HG02870 (cell line): ENCODE measurements around the gene COMMD8.

Experiments used
- ATAC-seq: cut with Tn5 transposase; IDR thresholded peaks from one replicate; pipeline ENCODE4 v1.9.1; 2021; ENCODE audit warnings: mild to moderate bottlenecking, moderate library complexity; ENCODE audit not compliant: unreplicated experiment

Gene COMMD8

DNA sequence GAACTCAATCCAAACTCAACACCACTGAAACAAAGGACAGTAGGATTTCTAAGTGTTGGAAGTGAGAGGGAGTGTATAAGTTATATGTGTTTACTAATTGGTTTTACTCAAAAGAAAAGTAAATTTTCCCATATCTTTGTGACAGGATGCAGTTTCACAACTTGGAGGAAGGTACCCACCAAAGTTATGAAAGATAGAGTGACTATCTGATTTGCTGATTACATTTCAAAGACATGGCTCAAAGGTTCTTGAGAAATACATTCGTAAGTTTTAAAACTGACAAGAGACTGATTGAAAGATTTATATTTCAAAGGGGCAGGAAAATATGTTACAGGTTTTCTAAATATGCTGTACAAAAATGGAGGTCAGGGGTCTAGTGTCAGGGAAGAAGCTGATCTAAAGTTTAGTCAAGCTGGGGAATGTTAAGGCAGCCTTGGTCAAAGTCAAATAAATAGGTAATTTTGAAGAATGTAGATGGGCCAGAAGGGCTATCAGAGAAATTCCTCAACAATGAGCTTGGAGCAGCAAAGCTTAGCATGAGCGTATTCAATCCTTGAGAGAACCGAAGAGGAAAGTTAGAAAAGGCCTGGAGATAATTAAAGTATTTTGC is 9.7 kb upstream of the COMMD8 start:
- no peak for ATAC-seq

DNA sequence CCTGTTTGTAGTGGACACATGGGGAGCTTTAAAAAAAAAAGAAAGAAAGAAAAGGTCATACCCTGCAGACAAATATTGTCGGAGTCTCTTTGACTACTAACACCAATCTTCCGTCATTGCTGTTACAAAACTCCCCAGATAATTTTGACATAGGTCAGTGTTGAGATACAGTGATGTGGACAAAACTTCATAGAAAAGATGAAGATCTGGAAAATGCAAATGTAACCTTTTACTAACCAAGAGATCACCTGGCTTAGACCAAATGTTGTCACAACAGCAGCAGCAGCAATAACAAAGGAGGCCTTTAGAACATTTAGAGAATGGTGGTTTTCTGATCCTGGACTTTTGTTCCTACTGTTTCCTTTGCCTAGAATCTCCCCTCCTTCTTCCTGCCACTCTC is 8.1 kb upstream of the COMMD8 start:
- ATAC-seq: no peak

DNA sequence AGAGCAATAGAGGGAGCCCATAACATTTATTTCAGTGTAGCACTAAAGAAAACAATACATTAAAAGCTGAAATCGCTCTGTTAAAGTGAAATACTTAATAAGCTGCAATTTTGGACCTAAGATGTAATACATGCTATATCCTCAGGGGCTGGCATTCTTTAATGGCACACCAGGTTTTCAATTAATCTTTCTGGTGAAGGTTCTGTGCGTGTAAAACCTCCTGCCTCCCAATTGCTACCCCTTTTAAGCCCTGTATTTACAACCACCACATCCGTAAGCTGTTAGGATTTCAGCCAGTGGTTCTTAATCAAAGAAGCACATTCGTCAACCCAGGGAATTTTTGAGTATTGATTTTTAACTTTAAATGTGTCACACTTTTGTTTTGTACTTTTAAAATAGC is 7.6 kb upstream of the COMMD8 start:
- no peak for ATAC-seq

DNA sequence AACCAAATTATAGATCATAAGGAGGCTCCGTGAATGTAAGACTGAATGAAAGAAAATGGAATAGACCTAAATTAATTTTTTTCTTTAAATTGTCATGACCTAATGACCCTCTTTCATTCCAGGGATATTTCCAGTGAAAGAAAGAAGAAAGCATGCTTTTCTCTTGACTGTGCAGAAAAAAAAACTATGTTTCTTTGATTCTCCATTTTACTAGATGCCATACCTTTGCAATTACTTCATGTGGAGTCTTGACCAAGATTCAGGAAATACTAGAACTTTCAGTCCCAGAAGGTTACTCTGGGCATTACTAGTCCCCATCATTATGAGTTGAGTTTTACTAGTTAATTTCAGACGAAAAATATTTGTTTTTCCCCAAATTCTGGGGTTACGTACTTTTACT is 6.4 kb upstream of the COMMD8 start:
- no peak for ATAC-seq

DNA sequence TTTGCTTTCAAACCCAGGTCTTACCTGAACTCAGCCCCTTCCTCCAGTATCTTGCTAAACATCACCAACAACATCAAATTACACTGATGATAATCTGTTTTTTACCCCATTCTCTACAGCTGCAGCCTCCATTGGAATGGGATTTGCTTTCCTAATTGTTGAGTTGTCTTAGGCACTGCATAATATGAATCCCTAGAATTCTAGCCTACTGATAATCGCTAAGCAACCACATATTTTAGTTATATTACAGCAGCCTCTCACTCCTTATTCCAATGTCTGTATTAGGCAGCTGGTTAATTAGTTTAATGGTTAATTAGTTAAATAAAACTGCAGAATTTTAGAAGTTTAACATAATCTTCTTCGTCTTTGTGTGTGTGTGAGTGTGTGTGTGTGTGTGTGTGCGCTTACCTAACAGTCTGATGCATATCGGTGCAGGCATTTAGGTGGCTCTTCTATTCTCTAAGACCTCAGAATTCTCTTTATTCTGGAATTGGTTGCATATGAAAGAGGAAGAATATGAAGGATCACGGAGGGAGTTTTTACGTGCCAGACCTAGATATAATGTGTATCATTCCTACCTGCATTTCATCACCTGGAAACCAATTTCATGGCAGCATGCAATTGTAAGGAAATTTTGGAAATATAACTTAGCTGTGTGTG is 5.3 kb upstream of the COMMD8 start:
- ATAC-seq: no peak

DNA sequence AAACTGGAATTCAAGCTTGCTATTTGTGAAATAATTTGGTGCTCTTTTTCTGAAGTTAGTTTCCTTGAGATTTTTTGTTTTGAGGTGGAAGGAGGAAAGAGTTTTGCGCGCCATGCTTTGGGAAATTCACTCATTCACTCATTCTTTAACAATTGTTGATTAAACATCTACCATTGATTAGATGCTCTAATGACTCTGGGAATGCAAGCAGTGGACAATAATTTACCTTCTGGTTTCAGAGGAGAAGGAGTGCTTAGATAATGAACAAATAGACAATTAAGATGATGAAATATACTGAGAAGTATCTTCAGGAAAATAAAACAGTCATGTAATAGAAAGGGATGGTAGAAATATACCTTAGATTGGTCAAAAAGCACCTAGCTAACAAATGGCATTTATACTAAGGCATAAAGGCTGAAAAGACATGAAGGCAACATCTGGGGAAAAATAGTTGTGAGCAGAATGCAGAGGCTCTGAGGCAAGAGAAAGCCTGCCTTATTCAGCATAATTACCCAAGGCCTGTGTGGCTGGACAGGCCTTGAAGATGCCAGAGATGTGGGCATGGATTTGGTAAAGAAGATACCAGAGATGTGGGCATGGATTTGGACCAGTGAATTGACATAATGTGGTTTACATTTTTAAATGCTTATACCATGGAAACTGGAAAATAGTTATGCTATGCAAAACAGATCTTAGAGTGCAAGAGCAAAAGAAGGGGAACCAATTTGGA is 2.7 kb upstream of the COMMD8 start:
- no peak for ATAC-seq

DNA sequence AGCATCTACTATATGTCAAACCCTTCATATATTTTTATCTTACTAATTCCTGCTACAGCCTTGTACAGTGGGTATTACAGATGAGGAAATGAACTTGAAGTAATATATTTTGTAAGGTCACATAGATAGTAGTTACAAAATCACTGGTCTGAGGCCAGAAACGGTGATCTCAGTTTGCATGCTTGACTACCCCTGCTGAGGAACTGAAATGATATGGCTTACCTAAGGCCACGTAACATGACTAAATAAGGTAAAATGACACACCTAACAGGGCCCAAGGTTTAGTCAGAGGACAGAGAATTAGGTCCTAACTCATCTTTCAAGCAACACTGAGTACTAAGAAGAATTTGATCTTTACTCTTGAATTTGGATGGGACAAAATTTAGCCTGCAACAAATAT is 1.5 kb upstream of the COMMD8 start:
- peak; percentile 32 for ATAC-seq

DNA sequence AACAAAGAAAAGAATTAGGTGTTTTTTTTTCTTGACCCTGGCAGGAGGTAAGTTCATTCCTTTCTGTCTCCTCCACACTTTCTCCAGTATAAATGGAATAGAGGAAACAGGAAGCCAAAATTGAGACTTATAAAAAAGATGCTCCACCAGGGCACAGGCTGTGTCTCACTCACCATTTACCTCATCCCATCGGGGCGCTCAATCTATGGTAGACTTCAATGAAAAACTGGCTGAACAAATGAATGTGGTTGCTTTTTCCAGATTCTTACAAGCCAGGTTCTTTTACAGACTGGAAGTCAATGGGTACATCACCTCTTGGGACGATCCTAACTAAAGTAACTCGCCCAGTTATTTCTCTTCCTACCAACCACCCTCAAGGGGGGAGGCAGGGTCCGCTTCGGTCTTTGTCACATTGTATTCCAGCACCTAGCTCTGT is 685 bp downstream of the COMMD8 start:
- peak; percentile 5 for ATAC-seq

DNA sequence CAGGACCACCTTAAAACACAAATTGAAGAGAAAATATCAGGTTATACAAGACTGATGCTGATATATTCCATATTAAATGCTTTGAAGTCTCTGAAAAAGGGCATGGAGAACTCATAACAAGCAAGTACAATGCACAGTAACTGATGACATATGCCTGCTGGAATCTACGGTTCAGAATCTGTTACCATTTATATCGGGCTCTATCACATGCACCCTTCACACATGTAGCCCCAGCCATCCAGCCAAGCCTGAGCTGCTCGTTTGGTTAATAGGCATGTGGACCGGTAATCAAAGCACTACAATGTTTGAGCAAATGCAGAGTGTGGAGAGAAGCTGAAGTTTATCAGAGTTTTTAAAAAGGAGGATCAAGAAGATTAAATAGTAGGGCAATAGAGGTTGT is 11.8 kb downstream of the COMMD8 start:
- no peak for ATAC-seq

DNA sequence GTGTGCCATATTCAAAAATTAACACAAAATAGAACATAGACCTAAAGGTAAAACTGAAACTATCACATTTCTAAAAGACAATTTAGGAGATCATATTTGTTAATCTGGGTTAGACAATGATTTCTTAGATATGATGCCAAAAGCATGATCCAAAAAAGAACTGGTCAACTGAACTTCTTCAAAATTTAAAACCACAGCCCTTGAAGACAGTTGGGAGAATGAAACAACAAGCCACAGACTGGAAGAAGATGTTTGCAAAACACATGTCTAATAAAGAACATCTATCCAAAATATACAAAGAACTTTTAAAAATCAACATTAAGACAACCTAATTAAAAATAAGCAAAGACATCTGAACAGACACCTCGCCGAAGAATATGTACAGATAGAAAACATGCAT is 19.5 kb downstream of the COMMD8 start:
- ATAC-seq: no peak

DNA sequence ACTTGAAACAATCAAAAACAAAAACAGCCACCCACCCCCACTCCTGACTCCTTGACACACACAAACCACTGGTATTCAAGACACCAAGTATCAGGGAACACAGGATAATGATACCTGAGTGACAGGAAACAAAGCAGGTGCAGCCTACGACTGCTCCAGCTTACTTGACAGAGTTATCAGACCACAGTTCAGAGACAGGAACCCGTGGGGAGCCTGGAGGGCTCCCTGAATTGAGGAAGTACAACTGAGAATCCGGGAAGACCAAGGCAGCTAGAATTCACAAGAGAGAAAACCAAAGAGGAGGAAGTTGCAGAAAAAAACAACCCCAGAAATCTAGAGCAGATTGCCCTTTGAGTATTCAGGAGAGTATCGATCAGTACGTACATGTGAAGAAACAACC is 20.5 kb downstream of the COMMD8 start:
- ATAC-seq: peak; percentile 87

DNA sequence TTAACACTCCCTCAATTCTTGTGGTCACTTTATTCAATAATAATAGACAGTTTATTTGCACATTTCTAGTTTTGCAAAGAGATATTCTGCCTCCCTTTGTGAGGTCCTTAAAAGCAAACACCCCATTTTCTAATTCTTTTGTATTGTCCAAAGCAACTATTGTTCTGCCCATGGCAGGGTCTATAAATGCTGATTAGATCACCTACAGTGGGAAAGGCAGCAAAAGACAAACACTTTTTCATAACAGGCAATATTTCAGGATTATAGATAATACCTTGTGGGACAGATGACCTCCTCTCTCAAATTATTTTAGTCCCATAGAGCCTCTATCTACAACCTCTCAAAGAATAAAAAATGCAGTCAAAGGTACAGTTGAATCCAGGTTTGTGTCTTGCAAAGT is 28.6 kb downstream of the COMMD8 start:
- ATAC-seq: no peak

DNA sequence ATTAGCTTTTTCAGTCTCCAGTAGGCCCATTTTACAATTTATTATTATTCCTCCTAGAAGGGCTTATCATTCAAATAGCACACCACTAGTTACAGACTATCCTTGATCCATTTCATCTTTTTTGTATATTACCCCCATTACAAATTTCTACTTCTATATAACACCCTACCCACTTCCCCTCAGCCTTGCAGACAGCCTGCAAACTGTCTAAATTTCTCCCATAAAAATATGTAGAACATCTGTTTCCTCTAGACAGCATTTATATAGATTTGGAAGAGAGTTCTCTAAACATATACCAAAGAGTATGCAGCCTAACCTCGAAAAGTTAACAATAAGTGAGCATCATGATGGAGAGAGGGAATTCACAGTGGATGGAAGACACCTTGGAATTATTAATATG is 30.8 kb downstream of the COMMD8 start:
- ATAC-seq: no peak

DNA sequence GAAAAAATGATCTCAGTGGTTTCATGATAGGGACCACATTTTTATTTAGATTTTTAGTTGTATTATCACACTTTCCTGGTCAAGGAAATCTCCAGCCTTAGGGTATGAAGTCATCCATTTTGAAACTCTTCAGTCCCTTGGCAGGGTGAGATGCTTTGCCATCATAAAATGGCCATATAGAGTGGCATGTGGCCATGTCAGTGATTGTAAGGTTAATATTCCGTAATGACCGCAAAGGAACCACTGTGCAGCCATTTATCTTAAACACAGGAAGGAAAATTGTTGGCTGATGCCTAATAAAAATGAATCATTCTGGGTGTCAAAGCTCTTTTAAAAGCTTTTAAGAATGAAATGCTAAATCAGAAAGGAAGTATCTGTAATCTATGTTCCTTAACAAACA is 35.6 kb downstream of the COMMD8 start:
- ATAC-seq: no peak

DNA sequence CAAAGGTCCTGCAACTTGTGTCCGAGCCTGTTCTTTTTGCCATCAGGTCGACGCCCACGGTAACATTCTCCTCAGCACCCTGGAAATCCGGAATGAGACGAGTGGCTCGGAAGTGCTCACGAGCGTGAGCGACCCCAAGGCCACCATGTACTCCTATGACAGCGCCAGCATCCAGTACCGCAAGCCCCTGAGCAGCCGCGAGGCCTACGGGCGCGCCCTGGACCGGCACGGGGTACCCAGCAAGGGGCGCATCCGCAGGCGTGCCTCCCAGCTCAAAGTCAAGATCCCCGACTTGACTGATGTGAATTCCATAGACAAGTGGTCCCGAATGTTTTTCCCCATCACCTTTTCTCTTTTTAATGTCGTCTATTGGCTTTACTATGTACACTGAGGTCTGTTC is 37.9 kb downstream of the COMMD8 start:
- no peak for ATAC-seq

DNA sequence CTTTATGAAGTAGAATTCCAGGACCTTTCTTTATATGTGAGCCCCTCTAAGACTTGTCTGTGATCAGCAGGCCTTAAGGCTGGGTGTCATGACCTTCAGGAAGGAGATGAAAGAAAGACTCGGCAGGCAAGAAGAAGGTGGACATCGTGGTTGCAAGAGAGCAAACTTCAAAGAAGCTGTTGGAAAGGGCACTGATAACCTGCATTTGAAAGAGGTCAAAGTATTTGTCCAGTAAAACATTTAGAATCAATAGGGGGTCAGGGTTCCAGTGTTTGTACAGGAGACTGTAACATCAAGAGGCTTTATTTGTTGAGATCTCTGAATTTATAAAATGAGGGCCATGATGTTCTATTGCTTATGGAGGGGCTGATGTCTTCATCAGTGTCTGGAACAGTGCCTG is 44.2 kb downstream of the COMMD8 start:
- ATAC-seq: no peak

DNA sequence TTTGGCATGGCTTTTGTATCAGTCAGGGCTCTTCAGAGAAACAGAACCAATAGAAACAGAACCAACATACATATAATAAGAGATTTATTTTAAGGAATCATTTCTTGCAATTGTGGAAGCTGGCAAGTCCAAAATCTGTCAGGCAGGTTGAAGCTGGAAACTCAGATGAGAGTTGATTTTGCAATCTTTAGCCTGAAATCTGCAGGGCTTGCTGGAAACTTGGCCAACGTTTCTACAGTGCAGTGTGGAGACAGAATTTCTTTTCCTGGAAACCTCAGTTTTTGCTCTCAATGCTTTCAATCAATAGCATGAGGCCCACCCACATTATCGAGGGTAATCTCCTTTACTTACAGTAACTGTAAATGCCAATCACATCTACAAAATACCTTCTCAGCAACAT is 45.4 kb downstream of the COMMD8 start:
- no peak for ATAC-seq

DNA sequence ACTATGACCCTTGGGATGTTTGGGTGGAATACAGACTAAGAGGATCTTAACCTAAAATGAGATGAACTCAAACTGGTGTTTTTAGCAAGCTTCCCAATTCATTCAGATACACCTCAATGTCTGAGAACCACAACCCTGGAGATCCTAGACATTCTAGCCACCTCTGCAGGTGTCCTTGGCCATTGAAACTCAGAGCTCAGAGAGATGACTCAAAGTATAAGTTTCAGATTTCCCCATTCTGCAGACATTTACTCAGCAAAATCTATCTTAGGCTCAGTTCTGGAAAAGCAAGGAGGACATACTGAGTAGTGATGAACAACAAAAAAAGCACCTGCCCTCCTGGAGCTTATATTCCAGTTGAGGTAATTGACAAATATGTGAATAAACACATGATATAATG is 47.8 kb downstream of the COMMD8 start:
- peak; percentile 87 for ATAC-seq

DNA sequence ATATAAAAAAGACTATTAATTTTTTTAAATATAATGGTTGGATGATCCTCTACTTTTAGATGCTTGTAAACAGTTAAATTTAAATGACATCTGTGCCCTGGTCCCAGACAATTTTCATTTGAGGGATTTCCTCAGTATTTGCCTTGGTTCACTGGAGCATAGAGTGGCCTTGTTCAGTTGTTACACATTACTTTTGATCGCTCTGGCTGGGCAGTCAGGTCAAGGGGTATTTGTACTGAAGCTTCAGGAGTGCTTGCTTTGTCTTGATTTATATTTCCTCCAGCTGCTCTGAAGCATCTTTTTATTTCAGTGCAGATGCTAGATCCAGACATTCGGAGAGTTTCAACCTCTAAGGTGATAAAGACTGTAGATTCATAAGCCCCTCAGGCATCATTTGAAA is 50.0 kb downstream of the COMMD8 start:
- no peak for ATAC-seq

DNA sequence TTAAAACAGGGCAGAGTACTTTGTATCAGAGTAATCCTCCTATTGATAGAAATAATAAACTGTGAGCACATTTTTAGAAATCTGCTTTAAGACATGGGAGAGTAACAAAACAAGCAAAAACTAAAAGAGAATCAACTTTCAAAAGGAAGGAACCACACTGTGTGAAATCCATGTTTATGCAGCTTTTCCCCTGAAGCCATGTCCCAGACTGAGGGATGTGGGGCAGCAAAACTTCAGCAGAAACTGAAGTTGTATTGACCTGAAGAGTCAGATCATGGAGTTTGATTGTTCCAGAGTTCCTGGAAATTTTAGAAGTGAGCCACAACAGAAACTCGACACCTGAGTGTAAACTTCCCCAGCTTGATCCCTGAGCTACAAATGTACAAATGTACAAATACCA is 53.2 kb downstream of the COMMD8 start:
- no peak for ATAC-seq

DNA sequence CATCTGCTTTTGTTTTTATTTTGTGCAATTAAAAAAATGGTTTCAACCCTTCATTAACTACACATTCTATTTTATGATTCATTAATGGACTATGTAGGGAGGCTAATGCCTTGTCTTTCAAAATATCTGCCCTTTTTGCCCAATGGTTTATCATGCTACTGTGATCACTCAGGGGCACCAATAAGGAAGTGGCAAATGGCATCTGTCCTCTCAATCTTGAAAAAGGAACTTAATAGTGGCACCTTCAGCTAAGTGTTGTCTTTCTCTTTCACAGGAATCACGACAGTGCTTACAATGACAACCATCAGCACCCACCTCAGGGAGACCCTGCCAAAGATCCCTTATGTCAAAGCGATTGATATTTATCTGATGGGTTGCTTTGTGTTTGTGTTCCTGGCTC is 57.1 kb downstream of the COMMD8 start:
- ATAC-seq: no peak
